GM21526 (cell line): Measurements from ENCODE around the gene DLG5.

Experiments
- ATAC-seq: cut with Tn5 transposase; IDR thresholded peaks from one replicate; pipeline ENCODE4 v1.9.1; 2021; ENCODE audit warnings: moderate library complexity; ENCODE audit not compliant: unreplicated experiment, low FRiP score

DLG5 gene

DNA sequence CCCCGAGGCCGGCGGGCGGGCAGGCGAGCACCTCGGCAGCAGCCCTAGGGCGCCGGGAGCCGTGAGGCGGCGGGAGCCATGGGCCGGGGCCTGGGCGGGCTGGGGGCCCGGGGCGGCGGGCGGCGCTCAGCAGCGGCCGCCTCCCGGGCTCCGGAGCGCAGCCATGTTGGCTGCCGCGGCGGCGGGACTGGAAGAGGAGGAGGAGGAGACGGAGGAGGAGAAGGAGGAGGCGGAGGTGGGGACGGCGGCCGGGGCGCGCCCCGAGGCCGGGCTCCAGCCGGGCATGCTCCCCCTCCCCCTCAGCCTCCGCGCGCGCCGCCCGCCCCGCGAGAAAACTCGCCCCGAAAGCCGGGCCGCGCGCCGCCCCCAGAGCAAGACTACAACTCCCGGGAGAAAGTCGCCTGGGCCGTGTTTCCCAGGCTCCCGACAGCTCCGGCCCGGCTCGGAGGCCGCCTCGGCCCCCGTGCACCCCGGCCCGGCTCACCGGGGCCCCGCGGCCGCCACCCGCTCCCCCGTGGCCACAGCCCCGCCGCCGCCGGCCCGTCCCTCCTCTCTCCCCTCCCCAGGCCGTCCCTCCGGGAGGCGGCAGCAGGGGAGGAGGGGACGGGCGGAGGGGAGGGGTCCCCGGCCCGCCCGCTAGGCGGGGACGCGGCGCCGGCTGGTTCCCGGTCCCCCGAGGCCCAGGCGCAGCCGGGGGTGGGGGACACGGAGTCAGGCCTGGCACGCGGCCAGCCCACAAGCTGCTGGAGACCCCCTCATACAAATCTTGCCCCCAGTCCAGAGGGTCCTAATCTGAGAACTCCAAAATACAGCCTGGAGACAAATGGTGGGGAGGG lies at the start of gene DLG5:
TSS of gene DLG5 (minus strand) at position 190 of the 836 bp plus-strand sequence. CDS start 235 bp downstream, outside the sequence.
- peak; percentile 54 for ATAC-seq

- ATAC-seq, result no peak
These were observed 48.6 kb upstream of the DLG5 start for GRCh38 chr10:77975086-77975666.

DNA sequence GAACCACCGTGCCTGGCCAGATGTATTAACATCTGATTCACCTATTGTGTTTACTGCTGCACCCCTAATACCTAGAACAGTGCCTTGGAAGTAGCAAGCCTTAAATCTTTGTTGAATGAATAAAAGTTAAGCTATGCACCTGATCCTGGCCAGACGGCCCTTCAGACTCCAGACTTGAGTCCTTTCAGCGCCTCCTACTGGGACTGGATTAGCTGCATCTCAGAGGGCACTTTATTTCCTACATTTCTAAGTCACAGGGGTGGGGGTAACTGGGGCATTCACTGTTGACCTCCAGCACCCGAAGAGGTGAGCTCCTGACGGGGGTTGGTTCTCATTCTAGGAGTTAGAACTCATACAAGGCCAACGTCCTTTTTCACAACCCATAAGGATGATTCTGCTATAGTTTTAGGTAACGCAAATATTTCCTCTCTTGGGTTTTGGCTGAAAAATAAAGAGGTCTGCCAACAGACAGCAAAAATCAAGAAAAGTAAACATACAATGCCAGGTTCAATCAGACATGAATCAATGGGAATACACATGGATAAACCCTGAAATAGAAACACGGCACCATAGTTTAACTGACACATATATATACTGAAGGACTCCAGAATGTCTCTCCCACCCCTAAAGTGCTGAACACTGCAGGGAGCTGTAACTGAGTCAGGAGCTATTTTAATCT lies 48.0 kb upstream of the DLG5 start:
- no peak for ATAC-seq

DNA sequence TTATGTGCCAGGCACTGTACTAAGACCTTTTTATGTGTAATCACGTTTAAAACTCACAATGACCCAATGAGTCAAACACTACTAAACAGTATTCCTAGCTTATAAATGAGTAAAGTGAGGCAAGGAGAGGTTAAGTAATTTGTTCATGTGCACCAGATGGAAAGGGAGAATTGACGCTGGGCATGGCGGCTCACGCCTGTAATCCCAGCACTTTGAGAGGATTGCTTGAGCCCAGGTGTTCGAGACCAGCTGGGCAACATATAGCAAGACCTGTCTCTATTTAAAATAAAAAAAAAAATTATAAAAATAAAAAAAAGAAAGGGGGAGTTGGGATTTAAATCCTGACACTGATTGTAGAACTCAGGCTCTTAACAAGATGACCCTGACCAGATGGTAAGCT lies 46.7 kb upstream of the DLG5 start:
- no peak for ATAC-seq

DNA sequence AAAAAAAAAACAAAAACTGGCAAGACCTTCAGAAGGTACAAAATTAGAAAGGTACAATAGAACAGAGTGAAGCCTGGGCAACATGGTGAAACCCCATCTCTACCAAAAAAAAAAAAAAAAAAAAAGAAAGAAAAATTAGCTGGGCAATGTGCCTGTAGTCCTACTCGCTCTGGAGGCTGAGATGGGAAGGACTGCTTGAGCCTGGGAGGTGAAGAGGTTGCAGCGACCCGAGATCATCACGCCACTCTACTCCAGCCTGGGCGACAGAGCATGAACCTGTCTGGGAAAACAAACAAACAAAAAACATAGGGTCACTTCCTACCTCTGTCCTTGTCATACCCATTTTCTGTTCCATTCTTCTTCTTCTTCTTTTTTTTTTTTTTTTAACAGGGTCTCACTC lies 45.6 kb upstream of the DLG5 start:
- ATAC-seq, result no peak

- no peak for ATAC-seq
These were observed 45.2 kb upstream of the DLG5 start for GRCh38 chr10:77971804-77972144.

GRCh38 chr10:77970869-77971803 lies 44.6 kb upstream of the DLG5 start:
- ATAC-seq, result no peak

- ATAC-seq, result no peak
These were observed 42.6 kb upstream of the DLG5 start for GRCh38 chr10:77969114-77969513.

- ATAC-seq, result no peak
These were observed 41.1 kb upstream of the DLG5 start for GRCh38 chr10:77967611-77968022.

GRCh38 chr10:77965294-77965693 lies 38.7 kb upstream of the DLG5 start:
- no peak for ATAC-seq

DNA sequence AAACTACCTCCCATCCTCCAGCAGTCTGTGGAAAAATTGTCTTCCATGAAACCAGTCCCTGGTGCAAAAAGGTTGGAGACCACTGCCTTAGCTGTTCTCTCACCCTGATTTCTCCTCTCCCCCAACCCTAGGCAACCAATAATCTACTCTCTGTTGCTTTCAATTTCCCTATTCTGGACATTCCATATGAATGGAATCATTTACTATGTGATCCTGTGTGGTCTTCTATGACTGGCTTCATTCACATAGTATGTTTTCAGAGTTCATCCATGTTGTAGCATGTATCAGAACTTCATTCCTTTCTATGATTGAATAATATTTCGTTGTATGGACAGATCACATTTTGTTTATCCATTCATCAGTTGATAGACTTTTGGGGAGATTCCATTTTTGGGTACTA lies 38.3 kb upstream of the DLG5 start:
- no peak for ATAC-seq

DNA sequence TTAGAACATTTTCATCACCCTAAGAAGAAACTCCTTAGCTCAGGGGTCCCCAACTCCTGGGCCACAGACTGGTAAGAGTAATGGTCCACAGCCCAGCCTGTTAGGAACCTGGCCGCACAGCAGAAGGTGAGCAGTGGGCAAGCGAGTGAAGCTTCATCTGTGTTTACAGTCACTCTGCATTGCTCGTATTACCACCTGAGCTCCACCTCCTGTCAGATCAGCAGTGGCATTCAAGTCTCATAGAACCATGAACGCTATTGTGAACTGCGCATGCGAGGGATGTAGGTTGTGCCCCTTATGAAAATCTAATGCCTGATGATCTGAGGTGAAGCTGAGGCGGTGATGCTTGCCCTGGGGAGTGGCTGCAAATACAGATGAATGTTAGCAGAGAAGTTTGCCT lies 37.3 kb upstream of the DLG5 start:
- ATAC-seq, result no peak

DNA sequence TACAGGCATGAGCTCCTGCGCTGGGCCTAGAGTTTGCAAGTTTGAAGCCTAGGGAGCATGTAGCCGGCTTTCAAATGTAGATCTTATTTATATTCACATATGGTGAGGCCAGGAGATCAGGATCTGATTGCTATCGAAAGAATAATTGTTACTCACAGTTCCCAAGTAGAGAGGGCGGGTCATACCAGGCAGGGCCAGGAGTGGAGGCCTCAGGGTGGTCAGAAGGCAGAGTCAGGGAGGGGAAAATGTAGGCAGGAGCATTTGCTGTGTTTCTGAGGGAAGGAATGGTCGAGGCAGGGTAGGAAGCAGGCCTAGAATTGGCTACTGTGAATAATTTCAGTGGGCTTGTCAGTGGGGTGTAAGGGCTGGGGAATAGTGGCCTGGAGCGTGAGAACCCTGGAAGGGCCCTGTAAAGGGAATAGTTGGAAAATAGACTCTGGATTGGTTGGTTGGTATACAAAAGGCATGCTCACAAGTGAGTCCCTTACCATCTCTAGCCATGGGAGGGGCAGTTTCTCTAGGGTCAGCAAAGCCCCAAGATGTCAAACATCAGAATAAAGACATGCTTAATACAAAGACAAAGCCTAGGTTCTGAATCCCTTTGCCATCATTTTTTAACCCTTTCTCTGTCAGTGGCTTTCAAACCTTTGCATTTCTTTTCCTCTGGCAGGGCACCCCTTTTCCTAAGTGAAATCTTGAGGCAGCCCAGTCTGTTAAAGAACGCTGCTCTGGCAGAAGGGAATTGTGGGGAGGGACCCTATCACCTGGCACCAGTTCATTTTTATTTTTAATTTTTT lies 36.0 kb upstream of the DLG5 start:
- ATAC-seq, result no peak

DNA sequence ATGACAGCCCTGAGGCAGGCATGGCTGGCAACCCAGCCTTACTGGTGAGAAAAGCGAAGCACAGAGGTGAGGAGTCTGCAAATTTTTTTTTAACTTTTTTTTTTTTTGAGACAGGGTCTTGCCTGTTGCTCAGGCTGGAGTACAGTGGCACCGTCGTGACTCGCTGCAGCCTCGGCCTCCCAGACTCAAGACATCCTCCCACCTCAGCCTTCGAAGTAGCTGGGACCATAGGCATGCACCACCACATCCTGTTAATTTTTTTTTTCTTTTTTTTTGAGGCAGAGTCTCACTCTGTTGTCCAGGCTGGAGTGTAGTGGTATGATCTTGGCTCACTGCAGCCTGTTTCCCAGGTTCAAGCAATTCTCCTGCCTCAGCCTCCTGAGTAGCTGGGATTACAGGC lies 35.1 kb upstream of the DLG5 start:
- ATAC-seq, result no peak

GRCh38 chr10:77960829-77961329 lies 34.3 kb upstream of the DLG5 start:
- ATAC-seq, result no peak

GRCh38 chr10:77959887-77960455 lies 33.4 kb upstream of the DLG5 start:
- no peak for ATAC-seq

GRCh38 chr10:77959384-77959783 lies 32.8 kb upstream of the DLG5 start:
- ATAC-seq, result no peak

DNA sequence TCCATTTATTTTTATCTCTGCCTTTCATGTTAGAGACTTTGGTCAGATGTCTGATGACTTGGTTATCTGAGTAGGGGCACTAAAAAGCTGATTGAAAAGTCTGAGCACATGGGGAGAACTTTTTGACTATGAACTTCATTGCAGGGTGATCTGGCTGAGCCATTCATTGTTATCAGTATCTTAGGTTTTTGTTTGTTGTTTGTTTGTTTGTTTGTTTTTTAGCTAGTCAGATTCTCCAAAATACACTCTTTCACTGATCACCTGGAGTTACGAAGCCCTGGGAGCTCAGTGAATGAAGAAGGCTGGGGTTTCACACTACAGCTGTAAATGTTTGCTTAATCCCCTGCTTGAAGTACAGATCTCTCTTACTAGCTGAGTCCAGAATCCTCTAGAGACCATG lies 28.6 kb upstream of the DLG5 start:
- no peak for ATAC-seq

GRCh38 chr10:77949167-77949566 lies 22.6 kb upstream of the DLG5 start:
- ATAC-seq, result no peak
